Activated CD4-positive, alpha-beta T cell treated with anti-CD3 and anti-CD28 coated beads, Interleukin-2, amount 50 U/mL, for 48 hours (primary cell): ENCODE results near the gene TTC12.

Experiments used
- DNase-seq, 2 experiments: peaks; one replicate each; pipeline ENCODE4 v3.0.0-alpha.2; 2020

TTC12 gene

DNA sequence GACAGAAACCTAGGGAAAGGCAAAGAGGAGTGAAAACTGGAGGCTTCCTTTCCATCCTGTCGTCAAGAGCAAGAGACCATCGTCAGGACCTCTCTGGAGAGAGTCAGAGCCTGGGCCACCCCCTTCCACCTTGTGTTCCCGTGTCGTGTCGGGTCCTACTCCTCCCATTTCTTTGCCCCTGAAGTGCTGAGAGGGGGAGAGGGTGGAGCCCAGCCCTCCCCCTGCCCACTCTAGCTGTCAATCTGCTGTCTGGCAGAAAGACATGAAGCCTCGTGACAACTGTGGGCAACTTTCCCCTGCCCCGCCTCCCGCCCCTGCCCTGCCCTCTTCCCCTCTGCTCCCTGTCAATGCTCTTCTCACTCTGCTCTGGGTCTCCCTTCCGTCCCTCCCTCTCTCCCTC is 93.8 kb downstream of the TTC12 start:
- no peak for DNase-seq

- DNase-seq = no peak
These were observed 94.5 kb downstream of the TTC12 start for GRCh38 chr11:113408887-113409286.

- DNase-seq = no peak
These were observed 95.1 kb downstream of the TTC12 start for GRCh38 chr11:113409526-113409925.

GRCh38 chr11:113410414-113411135 is 96.2 kb downstream of the TTC12 start:
- no peak for DNase-seq

GRCh38 chr11:113411536-113411935 is 97.2 kb downstream of the TTC12 start:
- no peak for DNase-seq

GRCh38 chr11:113412675-113413074 is 98.3 kb downstream of the TTC12 start:
- no peak for DNase-seq

GRCh38 chr11:113415343-113415742 is 101.0 kb downstream of the TTC12 start:
- no peak for DNase-seq
